IMR-90 (cell line): ENCODE results near the gene PSKH1. TPM values are rescaled to one million over a fixed set of nuclear protein-coding genes. Genes with fewer than 3 reads are reported as not detected.

ENCODE experiments used
- ATAC-seq: fragments of 200-7000 bp; cut with Tn5 transposase; 2 replicates; pipeline ENCODE4 v1.9.1; 2020; ENCODE audit warnings: low read depth, mild to moderate bottlenecking, moderate library complexity
- BruUV-seq: library from RNA; stranded (reverse); fragments of 400-500 nt; replicated peaks from 2 replicates; lab custom pipeline; 2021; lab: Mats Ljungman, UMichigan
- CTCF ChIA-PET: fragments of 300-600 bp; formaldehyde crosslinking; extraction: SDS; loops from one replicate; lab custom pipeline; 2021; ENCODE audit warnings: antibody characterized with exemption; lab: Yijun Ruan, JAX
- POLR2A ChIA-PET: fragments of 300-600 bp; sonication (Branson Sonifier 250); formaldehyde crosslinking; loops from one replicate; lab custom pipeline; 2022; ENCODE audit warnings: antibody characterized with exemption; ENCODE audit not compliant: unreplicated experiment; lab: Charles Lee
- DNase-seq: peaks from one replicate; pipeline ENCODE4 v3.0.0; 2013
- H2AFZ ChIP-seq: replicated peaks from 2 replicates; pipeline ENCODE3; 2013; ENCODE audit warnings: low read length, mild to moderate bottlenecking; ENCODE audit not compliant: poor library complexity
- H2AK5ac ChIP-seq: 2 replicates; pipeline ENCODE4 v1.6.1; 2013; ENCODE audit warnings: low read depth, low read length, inconsistent platforms
- H2AK9ac ChIP-seq: replicated peaks from 2 replicates; pipeline ENCODE3; 2013; ENCODE audit warnings: mild to moderate bottlenecking, low read depth, low read length, moderate library complexity; ENCODE audit not compliant: poor library complexity
- H2BK120ac ChIP-seq: 2 replicates; pipeline ENCODE4 v1.6.1; 2013; ENCODE audit warnings: low read depth, low read length, inconsistent platforms
- H2BK15ac ChIP-seq: 3 replicates; pipeline ENCODE4 v1.6.1; 2013; ENCODE audit warnings: low read depth, low read length, inconsistent platforms
- H2BK20ac ChIP-seq: 2 replicates; pipeline ENCODE4 v1.6.1; 2013; ENCODE audit warnings: low read depth, mild to moderate bottlenecking, inconsistent platforms, low read length, moderate library complexity
- H2BK5ac ChIP-seq: 2 replicates; pipeline ENCODE4 v1.6.1; 2013; ENCODE audit warnings: mild to moderate bottlenecking, low read depth, low read length, inconsistent platforms; ENCODE audit not compliant: poor library complexity, severe bottlenecking
- H3K14ac ChIP-seq: replicated peaks from 2 replicates; pipeline ENCODE4 v1.6.1; 2013; ENCODE audit warnings: low read depth, low read length, inconsistent platforms
- H3K18ac ChIP-seq: 2 replicates; pipeline ENCODE4 v1.6.1; 2013; ENCODE audit warnings: low read depth, low read length, control low read depth
- H3K23ac ChIP-seq: 2 replicates; pipeline ENCODE4 v1.6.1; 2013; ENCODE audit warnings: low read depth, low read length, inconsistent platforms
- H3K27ac ChIP-seq: 2 replicates; pipeline ENCODE4 v1.5.1; 2013; ENCODE audit warnings: mild to moderate bottlenecking, control low read depth, low read length; ENCODE audit not compliant: insufficient read depth
- H3K27me3 ChIP-seq: 2 replicates; pipeline ENCODE4 v1.6.1; 2013; ENCODE audit warnings: low read length; ENCODE audit not compliant: control insufficient read depth, insufficient read depth
- H3K36me3 ChIP-seq: 2 replicates; pipeline ENCODE4 v1.6.1; 2013; ENCODE audit warnings: low read length, mixed read lengths; ENCODE audit not compliant: control insufficient read depth, insufficient read depth
- H3K4ac ChIP-seq: 2 replicates; pipeline ENCODE4 v1.6.1; 2013; ENCODE audit warnings: low read depth, low read length, inconsistent platforms
- H3K4me1 ChIP-seq: 2 replicates; pipeline ENCODE4 v1.6.1; 2013; ENCODE audit warnings: low read length, mixed read lengths; ENCODE audit not compliant: control insufficient read depth, insufficient read depth
- H3K4me2 ChIP-seq: 2 replicates; pipeline ENCODE4 v1.6.1; 2013; ENCODE audit warnings: low read depth, mild to moderate bottlenecking, control low read depth, low read length, moderate library complexity
- H3K4me3 ChIP-seq: 2 replicates; pipeline ENCODE4 v1.5.1; 2013; ENCODE audit warnings: low read depth, mild to moderate bottlenecking, control low read depth, low read length, moderate library complexity; ENCODE audit not compliant: insufficient read depth
- H3K56ac ChIP-seq: 2 replicates; pipeline ENCODE4 v1.6.1; 2013; ENCODE audit warnings: low read length, inconsistent platforms; ENCODE audit not compliant: insufficient read depth; ENCODE audit errors: extremely low read depth
- H3K79me1 ChIP-seq, 2 experiments: 2 replicates each; pipeline ENCODE4 v1.6.1; 2013; ENCODE audit warnings: low read length in 2 of 2, inconsistent platforms in 1 of 2, low read depth in 1 of 2
- H3K9ac ChIP-seq: 2 replicates; pipeline ENCODE4 v1.6.1; 2013; ENCODE audit warnings: low read depth, low read length, control low read depth
- H3K9me1 ChIP-seq: 2 replicates; pipeline ENCODE4 v1.6.1; 2013; ENCODE audit warnings: low read length, inconsistent platforms; ENCODE audit not compliant: insufficient read depth
- H3K9me3 ChIP-seq: 2 replicates; pipeline ENCODE4 v1.6.1; 2013; ENCODE audit warnings: low read length; ENCODE audit not compliant: control insufficient read depth, insufficient read depth
- H4K20me1 ChIP-seq: 2 replicates; pipeline ENCODE4 v1.6.1; 2013; ENCODE audit warnings: low read length, inconsistent platforms; ENCODE audit not compliant: insufficient read depth
- H4K5ac ChIP-seq: 2 replicates; pipeline ENCODE4 v1.6.1; 2013; ENCODE audit warnings: mild to moderate bottlenecking, low read depth, low read length, control low read depth
- H4K8ac ChIP-seq, 2 experiments: 2 replicates each; pipeline ENCODE4 v1.6.1; 2013; ENCODE audit warnings: low read depth in 2 of 2, low read length in 2 of 2, control low read depth in 1 of 2, inconsistent platforms in 1 of 2
- H4K91ac ChIP-seq: 2 replicates; pipeline ENCODE4 v1.6.1; 2013; ENCODE audit warnings: low read depth, low read length, inconsistent platforms; ENCODE audit not compliant: insufficient read depth
- BHLHE40 ChIP-seq: fragments of 150-350 bp; IDR thresholded peaks from 2 replicates; pipeline ENCODE4 v1.6.1; 2016; ENCODE audit warnings: mild to moderate bottlenecking, low read depth, low read length
- CEBPB ChIP-seq: IDR thresholded peaks from 2 replicates; pipeline ENCODE4 v1.6.1; 2012; ENCODE audit warnings: low read depth, low read length, improper control_type of control experiment
- CHD1 ChIP-seq: IDR thresholded peaks from 2 replicates; pipeline ENCODE4 v1.6.1; 2012; ENCODE audit warnings: low read depth, low read length, improper control_type of control experiment
- MAFK ChIP-seq: IDR thresholded peaks from 2 replicates; pipeline ENCODE4 v1.6.1; 2012; ENCODE audit warnings: low read depth, low read length, improper control_type of control experiment
- MAZ ChIP-seq: IDR thresholded peaks from 2 replicates; pipeline ENCODE4 v1.6.1; 2012; ENCODE audit warnings: low read depth, mild to moderate bottlenecking, low read length, improper control_type of control experiment, moderate library complexity, borderline replicate concordance
- NFE2L2 ChIP-seq: fragments of 150-350 bp; IDR thresholded peaks from 2 replicates; pipeline ENCODE4 v1.6.1; 2016; ENCODE audit warnings: low read depth, mild to moderate bottlenecking, low read length
- RAD21 ChIP-seq: IDR thresholded peaks from 2 replicates; pipeline ENCODE4 v1.6.1; 2012; ENCODE audit warnings: low read length, improper control_type of control experiment
- RCOR1 ChIP-seq: IDR thresholded peaks from 2 replicates; pipeline ENCODE4 v1.6.1; 2012; ENCODE audit warnings: mild to moderate bottlenecking, low read length, improper control_type of control experiment; ENCODE audit not compliant: insufficient replicate concordance
- RFX5 ChIP-seq: IDR thresholded peaks from 2 replicates; pipeline ENCODE4 v1.8.0; 2012; ENCODE audit warnings: low read depth, mild to moderate bottlenecking, low read length, moderate library complexity
- WGBS, 2 experiments: methylation state at CpG; one replicate each; pipeline versions ENCODE4 v1.1.5 to v1.1.7; 2013; ENCODE audit warnings: missing lambda C conversion rate in 2 of 2; ENCODE audit not compliant: insufficient read length in 1 of 2; ENCODE audit errors: extremely low coverage in 2 of 2; 5-methylcytosine and 5-hydroxymethylcytosine counted together
- dilution Hi-C: fragments of 300-500 bp; cut with HindIII; formaldehyde crosslinking; loops from one replicate; pipeline ENCODE4 v1.14.3; 2018; ENCODE audit warnings: low sequenced_read_pairs; ENCODE audit not compliant: unreplicated experiment
- in situ Hi-C: fragments of 300-500 bp; cut with MboI; formaldehyde crosslinking; loops from 3 replicates; pipeline ENCODE4 v1.14.3; 2019; ENCODE audit warnings: low sequenced_read_pairs, inconsistent platforms, mixed read lengths
- intact Hi-C: fragments of 100-400 bp; cut with micrococcal nuclease; formaldehyde crosslinking; loops from 2 replicates; pipeline ENCODE4 v1.10.0; 2022
- polyA plus RNA-seq, 3 experiments: library from polyadenylated mRNA; depleted of rRNA; stranded (reverse); fragments of >200 nt; gene quantifications; 2 replicates each; pipeline ENCODE4 v1.2.3, GENCODE V29; 2012; ENCODE audit warnings: low replicate concordance in 1 of 3
- total RNA-seq: library from RNA; depleted of rRNA; stranded (reverse); fragments of >200 nt; gene quantifications from 2 replicates; pipeline ENCODE4 v1.2.3, GENCODE V29; 2012
- TF ChIP-seq, protein P1 (sequence below): fragments of 150-350 bp; IDR thresholded peaks from 2 replicates; pipeline ENCODE4 v1.6.1; 2016; ENCODE audit warnings: low read depth, mild to moderate bottlenecking, low read length, moderate library complexity, borderline replicate concordance
- TF ChIP-seq, protein P2 (sequence below): fragments of 150-350 bp; IDR thresholded peaks from 2 replicates; pipeline ENCODE4 v1.6.1; 2017; ENCODE audit warnings: mild to moderate bottlenecking, antibody characterized with exemption, low read length, low read depth

Gene PSKH1
- total and polyA plus RNA-seq, 2 of the 4 experiments (the other 2 are of a cell fraction), result 11.5 to 26.7 TPM

DNA sequence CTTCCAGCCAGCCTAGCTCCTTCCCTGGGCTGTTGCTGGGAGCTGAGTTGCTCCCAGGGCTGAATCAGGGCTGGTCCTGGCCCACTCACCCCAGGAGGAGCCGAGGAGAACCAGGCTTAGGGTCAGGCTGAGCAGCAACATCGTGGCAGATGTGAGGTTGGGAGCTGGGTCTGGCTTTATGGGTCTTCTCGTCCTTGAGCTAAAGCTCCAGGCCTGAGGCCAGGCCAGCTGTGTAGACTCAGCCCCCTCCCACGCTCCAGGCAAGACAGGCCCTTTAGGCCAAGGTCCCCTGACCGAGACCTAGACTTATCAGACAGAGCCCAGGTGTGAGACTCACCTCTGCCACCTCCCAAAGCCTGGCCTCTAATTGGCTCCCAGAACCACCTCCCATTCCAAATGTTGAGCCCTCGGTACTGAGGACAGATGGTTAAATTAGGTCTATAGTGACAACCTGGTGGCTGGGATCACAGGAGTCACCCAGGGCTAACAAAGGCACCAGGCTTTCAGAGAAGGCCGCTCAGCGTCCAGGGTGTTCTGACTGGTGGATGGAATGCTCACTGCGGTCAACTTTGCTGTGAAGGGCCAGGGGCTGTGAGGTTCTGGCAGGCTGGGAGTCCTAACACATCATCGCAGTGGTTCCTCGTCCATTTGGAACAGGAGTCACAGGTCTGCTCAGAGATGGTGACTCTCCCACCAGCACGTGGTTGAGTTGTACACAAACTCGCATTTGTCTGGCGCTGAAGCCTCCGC, 38.8 kb downstream of the PSKH1 start, which contains the start of gene CTRL:
TSS of gene CTRL (minus strand) at position 151 of the 750 bp plus-strand sequence. CDS start at position 141, 10 bp downstream.
- TF ChIP-seq CEBPB (no peak), CHD1 (no peak), NFE2L2 (no peak), MAZ (no peak), RFX5 (no peak), RCOR1 (no peak), BHLHE40 (no peak), RAD21 (no peak), MAFK (no peak)
- TF ChIP-seq, protein P1, sequence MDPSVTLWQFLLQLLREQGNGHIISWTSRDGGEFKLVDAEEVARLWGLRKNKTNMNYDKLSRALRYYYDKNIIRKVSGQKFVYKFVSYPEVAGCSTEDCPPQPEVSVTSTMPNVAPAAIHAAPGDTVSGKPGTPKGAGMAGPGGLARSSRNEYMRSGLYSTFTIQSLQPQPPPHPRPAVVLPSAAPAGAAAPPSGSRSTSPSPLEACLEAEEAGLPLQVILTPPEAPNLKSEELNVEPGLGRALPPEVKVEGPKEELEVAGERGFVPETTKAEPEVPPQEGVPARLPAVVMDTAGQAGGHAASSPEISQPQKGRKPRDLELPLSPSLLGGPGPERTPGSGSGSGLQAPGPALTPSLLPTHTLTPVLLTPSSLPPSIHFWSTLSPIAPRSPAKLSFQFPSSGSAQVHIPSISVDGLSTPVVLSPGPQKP, result no peak
- TF ChIP-seq, protein P2, sequence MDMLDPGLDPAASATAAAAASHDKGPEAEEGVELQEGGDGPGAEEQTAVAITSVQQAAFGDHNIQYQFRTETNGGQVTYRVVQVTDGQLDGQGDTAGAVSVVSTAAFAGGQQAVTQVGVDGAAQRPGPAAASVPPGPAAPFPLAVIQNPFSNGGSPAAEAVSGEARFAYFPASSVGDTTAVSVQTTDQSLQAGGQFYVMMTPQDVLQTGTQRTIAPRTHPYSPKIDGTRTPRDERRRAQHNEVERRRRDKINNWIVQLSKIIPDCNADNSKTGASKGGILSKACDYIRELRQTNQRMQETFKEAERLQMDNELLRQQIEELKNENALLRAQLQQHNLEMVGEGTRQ, result no peak
- in situ Hi-C loops, result loop anchor here (25.0 kb wide), 1 partner anchor 395 kb away; the partner anchor contains the start of gene RIPOR1
- H3K4me2 ChIP-seq, result no peak within 1 kb of the TSS
- H3K27me3 ChIP-seq, result no peaks in the 10 kb centered on the region
- no peak within 1 kb of the TSS for H3K56ac ChIP-seq
- ATAC-seq (no peak), DNase-seq (no peak)
- H3K9me3 ChIP-seq, result no peaks in the 10 kb centered on the region
- H4K91ac ChIP-seq, result no peak within 1 kb of the TSS
- H3K27ac ChIP-seq, result no peak within 1 kb of the TSS
- H2AK9ac ChIP-seq, result peak within 1 kb of the TSS; percentile 34
- BruUV-seq, result no TSS peak
- peaks cover 6 to 26% of the 10 kb centered on the region in 2 experiments; a peak in 3 of 4 replicates for H3K79me1 ChIP-seq
- dilution Hi-C loops, result no loop called here
- CTCF ChIA-PET, result no interaction called here
- H2BK120ac ChIP-seq, result no peak within 1 kb of the TSS
- H2AK5ac ChIP-seq, result no peak within 1 kb of the TSS
- peaks cover 13% of the 10 kb centered on the region; the same call in 1 of the 2 replicates for H4K20me1 ChIP-seq
- no peak within 1 kb of the TSS for H3K9ac ChIP-seq
- 89% methylated on average over 4 of the region's 15 CpGs; no CpG with 5 or more reads in 1 of the 2 experiments for WGBS, 2 experiments
- no peak within 1 kb of the TSS for H2AFZ ChIP-seq
- H3K18ac ChIP-seq, result no peak within 1 kb of the TSS
- no peak within 1 kb of the TSS for H3K23ac ChIP-seq
- H3K9me1 ChIP-seq, result peaks cover 8% of the 10 kb centered on the region
- no peak within 1 kb of the TSS for H4K8ac ChIP-seq
- H3K4me1 ChIP-seq, result peaks cover 8% of the 10 kb centered on the region
- H4K5ac ChIP-seq, result no peak within 1 kb of the TSS
- intact Hi-C loops, result no loop called here
- no peak within 1 kb of the TSS for H3K14ac ChIP-seq
- H2BK15ac ChIP-seq, result no peak within 1 kb of the TSS
- no peak within 1 kb of the TSS for H2BK20ac ChIP-seq
- H3K4ac ChIP-seq, result no peak within 1 kb of the TSS
- no peak within 1 kb of the TSS for H2BK5ac ChIP-seq
- POLR2A ChIA-PET, result no interaction called here
- no peak within 1 kb of the TSS for H3K4me3 ChIP-seq
- peaks cover 23% of the 10 kb centered on the region for H3K36me3 ChIP-seq
